A673 (cell line): Measurements from ENCODE around the gene MDGA2. TPM values are rescaled to one million over a fixed set of nuclear protein-coding genes. Genes with fewer than 3 reads are reported as not detected.

Source experiments
- BruUV-seq: library from RNA; stranded (reverse); fragments of 400-500 nt; replicated peaks from 2 replicates; lab custom pipeline; 2021; lab: Mats Ljungman, UMichigan
- CTCF ChIA-PET: fragments of 300-600 bp; sonication (Branson Sonifier 250); formaldehyde crosslinking; loops from one replicate; lab custom pipeline; 2022; ENCODE audit warnings: antibody characterized with exemption; lab: Charles Lee
- POLR2A ChIA-PET: fragments of 300-600 bp; sonication (Branson Sonifier 250); formaldehyde crosslinking; loops from one replicate; lab custom pipeline; 2022; ENCODE audit warnings: antibody characterized with exemption; ENCODE audit not compliant: low non-redundant PET; lab: Charles Lee
- DNase-seq: peaks from one replicate; pipeline ENCODE4 v3.0.0-alpha.2; 2015; ENCODE audit warnings: low spot score
- H3K27ac ChIP-seq: fragments of 200-600 bp; sonication (generic); 2 replicates; pipeline ENCODE4 v1.5.1; 2016; ENCODE audit warnings: mixed run types, low read depth, mild to moderate bottlenecking, mixed read lengths, antibody characterized with exemption, low read length; ENCODE audit not compliant: poor library complexity, severe bottlenecking
- H3K27me3 ChIP-seq: fragments of 200-600 bp; sonication (generic); replicated peaks from 2 replicates; pipeline ENCODE4 v1.6.1; 2017; ENCODE audit warnings: mixed run types, low read depth, mild to moderate bottlenecking, mixed read lengths, antibody characterized with exemption, low read length; ENCODE audit not compliant: insufficient read depth, poor library complexity
- H3K36me3 ChIP-seq: fragments of 200-600 bp; sonication (generic); 2 replicates; pipeline ENCODE4 v1.6.1; 2016; ENCODE audit warnings: mixed run types, mild to moderate bottlenecking, mixed read lengths, antibody characterized with exemption, low read length; ENCODE audit not compliant: insufficient read depth, poor library complexity, severe bottlenecking
- H3K4me1 ChIP-seq: fragments of 200-600 bp; sonication (generic); 2 replicates; pipeline ENCODE4 v1.6.1; 2017; ENCODE audit warnings: mixed run types, mild to moderate bottlenecking, mixed read lengths, antibody characterized with exemption, low read length; ENCODE audit not compliant: insufficient read depth, poor library complexity, severe bottlenecking
- H3K4me3 ChIP-seq: fragments of 200-600 bp; sonication (generic); 2 replicates; pipeline ENCODE4 v1.5.1; 2016; ENCODE audit warnings: low read depth, mixed run types, mild to moderate bottlenecking, mixed read lengths, low read length; ENCODE audit not compliant: poor library complexity, severe bottlenecking
- H3K9me3 ChIP-seq: fragments of 200-600 bp; sonication (generic); 2 replicates; pipeline ENCODE4 v1.6.1; 2016; ENCODE audit warnings: mixed run types, low read depth, mild to moderate bottlenecking, mixed read lengths, antibody characterized with exemption, low read length; ENCODE audit not compliant: poor library complexity, severe bottlenecking
- EZH2 ChIP-seq: fragments of 200-600 bp; sonication (generic); IDR thresholded peaks from 2 replicates; pipeline ENCODE4 v1.6.1; 2017; ENCODE audit warnings: borderline replicate concordance, low read depth, mild to moderate bottlenecking, mixed read lengths, antibody characterized with exemption, low read length; ENCODE audit not compliant: poor library complexity, severe bottlenecking
- intact Hi-C: fragments of 100-400 bp; cut with micrococcal nuclease; formaldehyde crosslinking; loops from one replicate; pipeline ENCODE4 v1.10.0; 2022; ENCODE audit not compliant: unreplicated experiment
- total RNA-seq: library from RNA; stranded (reverse); gene quantifications from 2 replicates; pipeline ENCODE4 v1.2.3, GENCODE V29; 2021
- TF ChIP-seq, protein P1 (sequence below): fragments of 300-800, 200-600 bp; sonication (generic); conservative IDR thresholded peaks from 2 replicates; pipeline ENCODE4 v1.5.1; 2017; ENCODE audit warnings: low read depth, mild to moderate bottlenecking, antibody characterized with exemption, low read length, moderate library complexity, mixed read lengths

Gene MDGA2
- total RNA-seq, 1 experiment from 2014 or later: not detected

DNA sequence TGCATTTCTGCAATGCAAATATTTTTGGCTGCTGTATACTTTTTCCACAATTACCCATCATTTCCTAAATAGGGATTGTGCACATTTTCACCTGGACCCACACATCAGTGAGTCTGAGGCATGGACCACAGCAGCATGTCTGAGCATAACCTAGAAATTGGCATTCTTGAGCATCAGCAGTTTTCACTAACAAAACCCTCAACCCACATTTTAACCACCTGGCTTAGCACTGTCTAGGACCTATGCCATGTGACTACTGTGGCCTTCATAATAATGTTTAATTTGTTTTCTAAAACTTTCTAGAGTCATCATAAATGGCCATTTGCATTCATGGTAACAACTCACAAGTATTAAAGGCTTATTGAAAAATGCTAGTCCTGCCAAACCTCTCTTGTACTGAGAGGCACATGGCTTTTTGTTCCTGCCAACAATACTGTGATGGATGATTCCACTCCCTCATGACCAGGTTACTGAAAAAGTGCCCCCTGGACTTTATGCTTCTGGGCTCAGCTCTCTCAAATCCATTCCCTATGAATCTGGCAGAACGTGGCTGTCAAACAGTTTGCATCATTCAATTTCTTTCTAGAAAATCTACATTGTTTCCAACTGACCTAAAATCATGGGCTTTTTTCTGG, 240.0 kb downstream of the MDGA2 start:
- H3K9me3 ChIP-seq: no peaks in the 10 kb centered on the region
- CTCF ChIA-PET: no interaction called here
- H3K27ac ChIP-seq: no peak overlapping the region
- no peaks in the 10 kb centered on the region for H3K27me3 ChIP-seq
- no TSS peak for BruUV-seq
- TF ChIP-seq, protein P1, sequence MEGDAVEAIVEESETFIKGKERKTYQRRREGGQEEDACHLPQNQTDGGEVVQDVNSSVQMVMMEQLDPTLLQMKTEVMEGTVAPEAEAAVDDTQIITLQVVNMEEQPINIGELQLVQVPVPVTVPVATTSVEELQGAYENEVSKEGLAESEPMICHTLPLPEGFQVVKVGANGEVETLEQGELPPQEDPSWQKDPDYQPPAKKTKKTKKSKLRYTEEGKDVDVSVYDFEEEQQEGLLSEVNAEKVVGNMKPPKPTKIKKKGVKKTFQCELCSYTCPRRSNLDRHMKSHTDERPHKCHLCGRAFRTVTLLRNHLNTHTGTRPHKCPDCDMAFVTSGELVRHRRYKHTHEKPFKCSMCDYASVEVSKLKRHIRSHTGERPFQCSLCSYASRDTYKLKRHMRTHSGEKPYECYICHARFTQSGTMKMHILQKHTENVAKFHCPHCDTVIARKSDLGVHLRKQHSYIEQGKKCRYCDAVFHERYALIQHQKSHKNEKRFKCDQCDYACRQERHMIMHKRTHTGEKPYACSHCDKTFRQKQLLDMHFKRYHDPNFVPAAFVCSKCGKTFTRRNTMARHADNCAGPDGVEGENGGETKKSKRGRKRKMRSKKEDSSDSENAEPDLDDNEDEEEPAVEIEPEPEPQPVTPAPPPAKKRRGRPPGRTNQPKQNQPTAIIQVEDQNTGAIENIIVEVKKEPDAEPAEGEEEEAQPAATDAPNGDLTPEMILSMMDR: no peak
- TF ChIP-seq EZH2: no peak
- intact Hi-C loops: no loop called here
- H3K4me1 ChIP-seq: peaks cover 8% of the 10 kb centered on the region
- no peak overlapping the region for H3K4me3 ChIP-seq
- H3K36me3 ChIP-seq: no peaks in the 10 kb centered on the region
- POLR2A ChIA-PET: no interaction called here
- no peak for DNase-seq

DNA sequence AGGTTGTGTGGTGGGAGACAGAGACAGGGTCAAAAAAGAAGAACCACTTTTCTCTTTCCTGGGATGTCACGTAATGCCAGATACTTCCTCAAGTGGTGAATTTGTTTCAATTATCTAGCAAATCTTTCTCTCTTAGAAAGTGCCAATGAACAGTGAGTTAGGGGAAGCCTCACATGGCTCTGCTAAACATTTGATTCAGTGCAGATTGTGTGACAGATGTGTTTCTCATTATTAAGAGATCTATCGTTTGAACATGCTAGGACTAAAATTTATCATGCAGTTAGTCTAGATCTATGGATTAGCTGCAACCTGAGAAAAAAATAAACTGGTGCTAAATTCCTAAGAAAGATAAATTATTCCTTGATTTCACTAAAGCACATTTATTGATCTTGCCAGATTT, 247.8 kb downstream of the MDGA2 start:
- no peak for TF ChIP-seq EZH2
- TF ChIP-seq, protein P1: no peak
- intact Hi-C loops: no loop called here
- H3K9me3 ChIP-seq: no peaks in the 10 kb centered on the region
- no peaks in the 10 kb centered on the region for H3K36me3 ChIP-seq
- no peak overlapping the region for H3K4me3 ChIP-seq
- H3K27me3 ChIP-seq: no peaks in the 10 kb centered on the region
- BruUV-seq: no TSS peak
- POLR2A ChIA-PET: no interaction called here
- no peak overlapping the region for H3K27ac ChIP-seq
- DNase-seq: no peak
- no peaks in the 10 kb centered on the region for H3K4me1 ChIP-seq
- CTCF ChIA-PET: no interaction called here

DNA sequence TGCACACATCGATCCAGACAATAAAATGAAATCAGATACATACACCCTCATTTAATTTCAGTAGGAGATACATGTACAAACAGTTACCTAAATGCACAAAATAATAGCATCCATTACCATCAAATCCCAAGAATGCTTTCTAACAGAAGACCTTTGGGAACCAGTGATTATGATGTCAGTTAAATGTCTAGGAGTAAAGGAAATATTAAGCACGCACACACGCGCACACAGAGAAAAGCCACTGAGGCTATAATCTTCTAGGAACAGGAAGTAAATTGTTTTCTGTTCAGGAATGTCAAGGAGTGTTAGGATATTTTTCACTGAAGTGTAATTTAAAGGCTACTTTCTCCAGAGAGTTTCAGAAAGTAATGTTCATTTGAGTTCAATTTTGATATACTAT, 250.1 kb downstream of the MDGA2 start:
- Histone ChIP-seq H3K4me3 (no peak overlapping the region), H3K36me3 (no peaks in the 10 kb centered on the region), H3K9me3 (no peaks in the 10 kb centered on the region), H3K4me1 (no peaks in the 10 kb centered on the region), H3K27ac (no peak overlapping the region), H3K27me3 (no peaks in the 10 kb centered on the region)
- DNase-seq: no peak
- BruUV-seq: no TSS peak
- POLR2A ChIA-PET: no interaction called here
- intact Hi-C loops: no loop called here
- TF ChIP-seq, protein P1: no peak
- TF ChIP-seq EZH2: no peak
- CTCF ChIA-PET: no interaction called here
